Lower leg skin (tissue), 3 donors: ENCODE results near the gene VTI1A.

Experiments used
- CTCF ChIP-seq, 3 donors: fragments of 450-650 bp; IDR thresholded peaks; one replicate each; pipeline ENCODE4 v1.5.1; 2016; ENCODE audit warnings: antibody characterized with exemption in 3 of 3, mild to moderate bottlenecking in 3 of 3, moderate library complexity in 2 of 3
- POLR2A ChIP-seq, 2 donors: fragments of 450-650 bp; IDR thresholded peaks; one replicate each; pipeline ENCODE4 v1.6.1; 2016 to 2017; ENCODE audit warnings: antibody characterized with exemption in 2 of 2, mild to moderate bottlenecking in 1 of 2, moderate library complexity in 1 of 2

- TF ChIP-seq CTCF (IDR thresholded peaks at IDR 0.05) (no peak), POLR2A (IDR thresholded peaks at IDR 0.05) (no peak)
Measured at GRCh38 chr10:112502536-112502935, 55.5 kb downstream of the VTI1A start.
